HG02884 (cell line): ENCODE results near the gene LSG1.
A peak's percentile ranks its signal among the peaks of the same experiment; 100 is the strongest.

ENCODE experiments used
- ATAC-seq: cut with Tn5 transposase; IDR thresholded peaks from one replicate; pipeline ENCODE4 v1.9.1; 2021; ENCODE audit warnings: mild to moderate bottlenecking, moderate library complexity; ENCODE audit not compliant: unreplicated experiment

The LSG1 gene

DNA sequence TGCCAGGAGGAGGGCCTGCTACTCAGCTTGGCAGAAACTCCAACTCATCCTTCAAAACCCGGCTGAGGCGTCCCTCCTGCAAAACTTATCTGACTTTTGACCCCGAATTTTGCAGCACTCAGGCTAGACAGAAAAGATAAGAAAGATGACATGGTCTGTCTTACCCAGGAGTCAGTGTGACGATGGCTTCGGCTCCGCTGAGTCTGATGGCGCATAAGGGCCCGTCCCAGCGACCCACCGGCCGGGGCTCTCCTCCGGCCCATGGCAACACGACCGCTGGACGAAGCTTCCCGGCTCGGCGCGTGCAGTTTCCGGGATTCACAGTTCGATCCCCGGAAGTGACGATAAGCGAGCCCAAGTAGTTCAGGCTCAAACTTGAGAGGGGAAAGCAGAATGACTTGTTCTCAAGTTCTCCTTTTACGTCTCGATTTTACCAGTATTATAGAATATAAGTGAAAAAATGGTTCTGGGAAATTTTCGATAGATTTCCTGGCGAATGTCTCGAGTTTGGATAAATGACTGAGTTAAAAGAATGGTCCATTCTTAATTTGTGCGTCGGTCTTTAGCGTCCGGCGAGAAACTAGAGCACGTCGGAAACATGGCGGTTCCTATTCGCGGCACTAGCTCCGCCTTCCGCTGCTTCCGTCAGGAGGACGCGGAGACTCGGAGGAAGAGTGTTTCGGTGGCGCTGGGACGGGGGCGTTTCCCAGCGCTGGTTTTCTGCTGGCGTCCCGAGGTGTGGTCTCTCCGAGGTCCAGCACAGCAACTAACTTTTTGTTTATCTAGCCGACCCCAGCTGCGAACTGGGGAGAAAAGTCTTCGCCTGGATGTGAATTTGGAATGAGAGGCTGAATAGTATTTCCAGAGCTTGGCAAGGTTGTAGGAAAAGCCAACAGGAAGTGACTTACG lies at the start of gene LSG1:
Gene LSG1, minus strand, starts transcription at position 292 of the 909 bp plus-strand sequence. Its CDS starts 29 bp downstream, at position 263.
- peak; percentile 79 for ATAC-seq

DNA sequence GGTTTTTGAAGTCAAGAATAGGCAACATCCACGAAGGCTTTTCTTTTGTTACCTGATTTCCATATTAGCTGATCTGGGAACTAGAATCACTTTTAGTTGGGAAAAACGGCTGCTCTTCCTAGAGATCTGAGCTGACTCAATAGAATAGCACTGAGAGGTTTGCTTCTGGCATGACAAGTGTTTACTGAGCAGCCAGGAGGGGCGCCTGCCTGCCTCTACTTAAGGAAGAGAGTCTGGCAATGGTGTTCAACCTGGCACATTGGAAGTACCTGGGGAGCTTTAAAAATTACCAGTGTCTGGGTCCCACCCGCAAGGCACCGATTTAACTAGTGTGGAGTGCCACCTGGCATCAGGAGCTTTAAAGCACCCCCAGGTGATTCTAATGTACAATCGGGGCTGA lies 48.1 kb upstream of the LSG1 start:
- no peak for ATAC-seq

DNA sequence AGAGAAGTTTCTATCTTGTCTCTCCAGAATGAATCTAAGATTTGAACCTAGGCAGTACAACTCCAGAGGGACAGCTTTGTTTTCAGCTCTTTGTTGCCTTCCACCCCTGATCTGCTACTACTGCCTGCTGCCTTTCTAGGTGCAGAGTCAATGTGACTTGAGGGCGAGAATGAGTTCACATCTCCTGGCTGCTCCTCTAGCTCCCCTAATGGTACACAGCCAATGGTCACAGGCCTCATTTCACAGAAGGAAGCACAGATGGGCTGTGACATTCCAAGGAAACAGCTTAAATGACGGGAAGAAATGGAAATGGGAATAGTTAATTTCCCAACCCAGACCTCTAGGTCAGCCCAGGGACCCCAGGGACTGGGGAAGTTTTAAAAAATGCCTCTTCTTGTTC lies 46.1 kb upstream of the LSG1 start:
- no peak for ATAC-seq

DNA sequence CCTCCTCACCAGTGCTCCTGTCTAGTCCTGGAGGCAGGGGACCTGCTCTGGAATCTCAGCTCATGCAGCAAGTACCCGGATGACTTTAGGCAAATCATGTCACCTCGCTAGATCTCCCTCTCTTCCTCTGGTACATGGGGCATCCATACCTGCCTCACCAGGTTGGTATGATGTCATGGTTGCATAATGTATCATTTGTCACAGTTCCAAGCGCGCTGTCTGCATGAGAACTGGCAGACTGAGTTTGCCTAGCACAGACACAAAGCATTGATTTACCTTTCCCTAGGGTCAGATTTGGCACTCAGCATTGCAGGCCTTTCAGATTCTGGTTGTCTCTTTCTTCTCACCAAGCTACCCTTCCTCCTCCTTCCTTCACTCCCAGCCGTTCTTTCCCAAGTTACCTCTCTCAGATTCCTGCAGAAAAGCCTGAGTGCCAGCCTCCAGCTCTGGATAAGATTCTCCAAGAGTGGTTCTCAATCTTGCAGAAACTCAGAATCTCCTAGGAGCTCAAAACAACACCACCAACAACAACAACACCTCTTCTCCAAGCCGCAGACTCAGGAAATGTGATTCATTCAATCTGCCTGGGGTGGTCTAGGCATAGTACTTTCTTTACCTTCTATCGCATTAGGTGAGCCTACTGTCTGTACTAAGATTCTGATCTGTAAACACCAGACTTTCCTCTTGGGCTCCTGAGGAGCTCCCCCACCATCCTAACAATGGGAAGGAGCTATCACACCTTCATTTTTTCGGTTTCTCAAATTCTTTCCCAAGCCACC lies 43.2 kb upstream of the LSG1 start:
- ATAC-seq = no peak

DNA sequence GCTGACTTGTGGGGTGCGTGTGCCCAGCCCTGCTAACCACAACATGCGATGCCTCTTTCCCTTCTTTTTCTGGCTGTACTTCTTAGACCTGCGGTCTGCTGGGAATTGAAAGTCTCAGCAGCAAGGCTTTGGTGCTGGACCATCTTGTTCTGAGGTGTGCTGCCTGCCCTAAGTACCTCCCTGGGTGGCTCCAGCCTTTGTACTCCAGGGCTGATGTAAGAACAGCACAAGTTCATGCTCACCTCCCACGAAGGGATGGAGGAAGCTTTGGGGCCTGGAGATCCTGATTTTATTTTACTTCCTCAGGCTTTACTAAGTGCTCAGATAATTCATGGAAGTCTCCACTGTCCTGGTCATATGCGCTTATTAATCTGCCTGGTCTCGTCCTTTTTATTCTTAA lies 42.6 kb upstream of the LSG1 start:
- ATAC-seq = no peak

DNA sequence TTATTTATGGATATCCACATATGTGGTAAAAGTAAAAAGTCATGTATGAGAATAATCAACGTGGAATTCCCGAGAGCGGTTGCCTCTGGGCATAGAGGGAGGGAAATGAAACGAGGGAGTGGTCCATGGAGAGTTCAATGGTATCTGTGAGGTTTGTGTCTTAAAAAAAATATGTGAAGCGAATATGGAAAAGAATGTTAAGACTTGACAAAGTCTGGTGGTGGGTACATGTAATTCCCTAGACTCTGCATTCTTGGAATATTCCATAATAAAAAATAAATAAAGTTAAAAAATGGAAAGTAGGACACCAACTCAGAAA lies 42.1 kb upstream of the LSG1 start:
- ATAC-seq = no peak

DNA sequence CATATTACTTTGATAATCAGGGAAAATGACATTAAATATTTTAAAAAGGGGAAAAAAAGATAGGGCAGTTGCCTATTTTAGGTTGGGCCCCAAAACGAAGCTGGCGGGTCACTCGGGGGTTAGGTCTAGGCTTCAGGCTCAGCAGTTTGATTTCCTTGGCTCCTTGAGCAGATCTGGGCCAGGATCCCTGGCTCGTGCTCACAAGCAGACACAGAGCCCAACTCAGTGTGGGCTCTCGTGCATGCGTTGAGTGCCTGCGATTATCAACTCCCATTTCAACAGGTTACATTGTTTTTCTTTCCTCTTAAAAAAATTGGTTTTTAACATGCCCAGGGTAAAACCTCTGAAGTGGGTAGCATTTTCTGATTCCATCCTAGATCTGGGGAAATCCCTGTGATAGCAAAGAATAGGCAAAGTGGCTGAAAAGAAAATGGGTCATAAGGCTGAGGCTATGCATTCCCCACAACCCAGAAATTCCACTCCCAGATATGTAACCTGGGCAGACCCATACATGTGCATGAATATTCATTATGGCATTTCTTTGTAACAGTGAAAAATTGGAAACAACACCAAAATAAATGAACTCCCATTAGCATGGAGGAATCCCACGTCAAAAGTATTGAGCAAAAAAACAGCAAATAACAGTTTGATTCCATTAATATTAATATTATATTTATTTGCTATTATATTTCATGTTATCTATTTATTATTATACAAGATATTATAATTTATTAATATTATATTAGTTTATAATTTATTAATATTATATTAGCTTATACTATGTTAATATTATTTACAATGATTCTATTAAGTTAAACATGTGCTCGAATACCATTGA lies 41.5 kb upstream of the LSG1 start:
- no peak for ATAC-seq

DNA sequence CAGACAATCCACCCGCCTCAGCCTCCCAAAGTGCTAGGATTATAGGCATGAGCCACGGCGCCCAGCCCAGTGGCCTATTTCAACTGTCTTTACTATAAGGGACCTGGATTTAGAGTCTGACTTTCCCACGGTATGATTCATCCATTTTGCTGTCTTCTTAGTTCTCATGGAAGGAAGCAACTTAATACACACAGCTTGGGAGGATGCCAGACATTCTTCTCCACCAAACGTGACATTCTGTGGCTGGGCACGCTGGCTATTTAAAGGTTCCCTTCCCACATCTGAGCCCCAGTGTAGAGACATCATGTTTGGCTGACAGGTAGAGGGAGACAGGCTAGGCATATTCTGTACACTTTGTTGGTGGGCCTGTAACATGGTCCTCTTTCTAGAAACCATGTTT lies 39.9 kb upstream of the LSG1 start:
- ATAC-seq = no peak

DNA sequence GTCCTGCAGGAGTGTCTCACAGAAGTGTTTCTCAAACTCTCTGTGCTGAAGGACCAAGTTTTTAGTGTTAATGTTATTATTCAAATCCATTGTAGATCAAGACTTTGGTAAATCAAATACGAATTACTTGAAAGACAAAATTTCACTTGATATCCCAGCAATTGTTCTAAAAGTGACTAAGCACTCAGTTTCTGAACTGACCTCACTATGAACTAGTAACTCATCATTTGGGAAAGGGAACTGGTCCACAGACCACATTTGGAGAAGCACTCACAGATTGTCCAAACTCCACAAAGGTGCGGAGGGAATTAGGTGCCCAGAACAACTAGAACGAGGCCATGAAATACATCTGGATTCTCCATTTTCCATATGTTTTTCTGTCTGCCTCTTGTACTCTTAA lies 39.3 kb upstream of the LSG1 start:
- no peak for ATAC-seq

DNA sequence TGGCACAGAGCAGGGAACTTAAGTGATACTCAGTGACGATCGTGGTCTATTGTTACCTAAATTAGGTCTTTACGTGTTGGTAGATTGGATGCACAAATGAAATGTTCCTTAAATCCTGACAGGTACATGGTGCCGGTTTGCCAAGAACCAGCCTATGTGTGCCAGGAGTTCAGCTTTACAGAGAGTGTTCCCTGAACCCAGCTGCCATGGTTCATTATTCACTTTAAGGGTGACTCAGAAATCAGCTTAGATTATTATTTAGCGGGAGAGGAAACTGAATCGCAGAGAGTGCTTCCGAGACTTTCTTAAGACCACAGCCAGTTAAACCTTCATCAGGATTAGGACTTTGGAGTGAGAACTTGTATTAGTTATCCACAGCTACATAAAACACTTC lies 35.2 kb upstream of the LSG1 start:
- no peak for ATAC-seq

DNA sequence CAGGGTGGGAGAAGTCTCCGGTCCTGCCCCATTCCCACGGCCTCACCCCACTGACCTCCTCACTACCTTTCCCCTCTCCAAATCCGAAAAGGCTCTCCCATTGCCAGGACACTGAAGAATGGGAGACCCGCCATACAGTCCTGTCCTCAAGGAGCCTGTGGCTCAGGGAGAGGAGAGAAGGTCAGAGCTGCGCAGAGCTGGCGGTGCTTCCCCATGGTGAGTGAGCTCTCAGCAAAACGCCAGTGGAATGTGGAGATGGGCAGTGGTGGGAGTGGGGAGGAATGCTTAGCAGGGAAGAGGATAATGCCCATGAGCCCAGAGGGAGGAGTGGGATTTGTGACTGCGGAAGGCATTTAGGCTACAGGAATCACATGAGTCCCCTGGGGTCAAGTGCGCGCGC lies 33.8 kb upstream of the LSG1 start:
- ATAC-seq = no peak

DNA sequence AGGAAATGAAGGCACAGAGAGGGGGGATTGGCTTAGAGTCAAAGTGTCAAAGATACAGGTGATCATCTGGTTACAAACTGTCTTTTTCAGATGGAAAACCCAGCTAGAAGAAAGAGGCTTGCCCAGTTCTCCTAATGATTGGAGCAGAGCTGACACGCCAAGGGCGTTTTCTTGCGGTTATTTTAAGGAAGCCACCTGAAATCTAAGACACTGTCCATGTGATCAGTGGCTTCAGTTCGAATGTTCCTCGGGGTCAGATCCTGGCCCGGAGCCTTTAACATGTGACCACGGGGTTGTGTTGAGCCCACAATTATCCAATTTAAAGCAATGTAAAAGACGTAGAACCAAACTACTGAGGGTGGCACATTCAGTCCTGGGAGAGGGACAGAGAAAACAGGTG lies 33.2 kb upstream of the LSG1 start:
- no peak for ATAC-seq

DNA sequence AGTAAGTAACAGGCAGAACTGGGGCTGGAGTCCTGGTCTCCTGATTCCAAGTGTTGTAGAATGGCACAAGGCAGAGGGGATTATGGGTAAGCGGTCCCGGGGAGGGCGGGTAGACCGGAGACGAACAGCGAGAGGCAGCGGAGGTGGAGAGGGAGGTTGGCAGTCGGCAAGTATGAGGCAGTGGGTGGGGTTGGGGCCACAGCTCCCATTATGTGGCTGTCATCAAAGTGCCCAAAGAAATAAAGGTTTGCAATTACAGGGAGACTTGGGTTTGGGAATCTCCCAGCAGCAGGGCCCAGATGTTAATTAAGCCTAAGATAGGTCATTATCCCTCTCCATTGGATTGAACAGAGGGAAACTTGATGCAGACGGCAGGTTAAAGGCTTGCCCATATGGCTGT lies 30.6 kb upstream of the LSG1 start:
- no peak for ATAC-seq

DNA sequence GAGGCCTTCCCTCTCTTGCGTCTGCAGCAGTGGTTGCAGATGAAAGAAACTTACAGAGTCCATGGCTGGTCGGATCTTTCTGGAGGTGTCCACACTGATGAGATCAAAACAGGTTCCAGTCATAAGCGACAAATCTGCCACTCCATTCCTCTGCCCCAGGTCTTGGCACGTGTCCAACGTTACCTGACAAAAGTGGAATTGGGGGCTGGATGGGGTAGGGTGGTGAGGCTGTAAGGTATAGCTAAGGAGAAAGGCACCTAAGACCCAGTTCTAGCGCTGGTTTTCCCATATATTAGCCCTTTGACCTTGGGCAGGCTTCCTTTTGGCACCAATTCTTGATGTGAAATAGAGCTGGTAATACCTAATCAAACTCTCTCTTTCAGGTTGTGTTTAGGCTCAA lies 24.7 kb upstream of the LSG1 start:
- ATAC-seq = no peak

DNA sequence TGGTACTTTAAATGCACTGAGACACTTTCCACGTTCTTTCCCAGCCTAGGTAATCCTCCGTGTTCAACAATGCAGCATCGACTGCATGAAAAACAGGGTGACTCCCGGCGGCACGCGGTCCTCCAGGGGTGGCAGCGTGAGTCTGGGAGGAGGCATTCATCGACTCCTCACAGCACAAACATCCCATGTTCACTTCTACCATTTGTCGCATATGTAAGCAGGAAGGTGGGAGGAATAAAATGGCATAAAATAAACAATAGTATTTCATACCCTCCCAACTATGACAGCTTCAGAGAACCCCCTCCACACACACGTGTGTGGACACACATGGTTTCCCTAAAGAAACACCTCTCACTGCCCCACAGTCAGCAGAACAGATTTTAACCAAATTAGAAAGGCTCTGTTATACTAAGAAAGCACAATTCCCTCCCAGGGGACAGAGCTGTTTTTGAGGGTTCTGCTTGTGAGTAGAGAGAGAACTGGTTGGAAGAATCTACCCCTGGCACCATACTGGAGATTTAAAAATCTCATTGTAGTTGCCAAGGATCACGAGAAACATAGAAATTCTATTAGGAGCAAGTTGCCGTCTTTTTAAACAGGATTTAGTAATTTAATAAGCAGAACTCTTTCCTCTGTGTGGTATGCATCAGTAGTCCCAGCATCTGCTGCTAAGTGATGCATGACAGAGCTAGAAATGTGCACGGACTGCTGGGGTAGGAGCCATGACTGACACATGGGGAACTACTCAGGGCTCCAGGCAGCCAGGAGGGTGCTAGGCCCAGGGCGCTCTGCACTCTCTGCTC lies 19.7 kb upstream of the LSG1 start:
- ATAC-seq = peak; percentile 61

DNA sequence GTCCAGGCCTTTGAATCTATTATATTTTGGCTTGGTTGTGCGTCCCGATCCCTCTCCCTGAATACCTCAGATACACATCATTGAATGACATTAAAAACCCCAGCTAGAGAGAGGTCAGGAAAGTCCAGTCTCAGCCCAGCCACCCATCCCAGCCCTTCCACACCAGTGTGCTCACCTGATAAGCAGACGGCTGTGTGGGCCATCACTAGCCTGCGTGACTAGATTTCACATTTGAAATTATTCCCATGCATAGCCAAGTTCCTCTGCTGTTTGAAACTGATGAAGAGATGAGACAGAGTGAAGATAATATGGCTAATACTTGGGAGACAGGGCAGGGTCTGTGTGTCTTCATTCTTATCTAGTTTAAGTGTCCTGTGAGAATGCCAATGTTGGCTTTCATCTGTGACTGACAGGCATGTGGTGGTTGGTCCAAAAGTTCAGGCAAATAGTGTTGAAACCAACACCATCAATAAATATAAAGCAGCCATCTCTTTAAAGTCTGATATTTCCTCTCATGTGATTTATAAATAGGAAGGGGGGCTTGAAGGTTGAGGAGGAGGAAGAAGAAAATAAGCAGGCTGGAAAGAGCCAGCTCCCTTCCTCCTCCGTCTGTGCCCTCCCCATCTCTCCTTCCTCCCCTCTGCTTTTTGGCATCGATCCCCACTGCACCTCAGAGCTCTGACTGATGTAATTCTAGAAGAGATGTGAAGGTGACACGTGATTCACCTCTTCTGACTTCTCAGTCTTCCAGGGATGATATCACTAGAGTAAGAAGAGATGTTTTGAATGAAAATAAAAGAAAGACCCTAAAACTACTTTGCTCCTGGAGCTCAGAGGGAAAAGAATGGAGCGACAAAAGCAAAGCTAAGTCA lies 18.7 kb upstream of the LSG1 start:
- ATAC-seq = no peak

DNA sequence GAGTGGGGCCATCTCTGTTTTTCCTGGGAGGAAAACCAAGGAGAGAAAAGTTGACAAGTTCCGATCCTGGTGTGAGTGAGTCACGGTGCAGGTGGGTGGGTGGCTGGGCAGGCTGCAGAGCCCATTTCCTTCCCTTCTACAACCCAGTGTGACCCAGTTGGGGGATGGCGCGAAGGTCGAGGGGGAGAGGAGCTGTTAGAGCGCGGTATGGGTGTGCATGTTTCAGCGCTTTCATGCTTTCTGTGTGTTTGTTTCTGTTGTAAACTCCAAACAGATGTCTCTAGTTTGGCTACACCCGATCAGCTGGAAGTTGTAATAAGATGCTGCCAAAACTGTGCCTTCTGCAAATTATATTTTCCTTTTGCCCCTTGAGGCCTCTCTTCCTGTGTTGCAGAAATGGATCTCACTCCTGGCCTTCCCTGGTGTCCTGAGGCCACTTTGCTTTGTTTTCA lies 17.5 kb upstream of the LSG1 start:
- no peak for ATAC-seq

DNA sequence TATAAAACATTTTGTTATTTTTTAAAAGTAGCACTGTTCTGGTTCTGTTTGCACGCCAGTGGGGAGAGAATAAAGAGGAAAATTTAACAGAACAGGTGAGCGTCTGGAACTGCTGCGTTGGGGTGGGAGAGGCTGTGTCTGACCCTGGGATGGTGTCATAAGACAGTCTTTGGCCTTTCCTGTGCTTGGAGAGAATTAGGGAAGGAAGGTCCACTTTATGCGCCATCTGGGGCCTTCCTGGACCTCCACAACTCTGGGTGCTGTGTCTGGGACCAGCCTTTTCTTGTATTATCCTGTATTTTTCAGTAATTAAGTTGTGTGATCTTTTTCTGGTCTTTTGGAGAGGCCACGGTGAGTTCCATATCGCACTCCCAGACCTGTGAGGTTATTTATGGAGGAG lies 17.0 kb upstream of the LSG1 start:
- ATAC-seq = no peak

DNA sequence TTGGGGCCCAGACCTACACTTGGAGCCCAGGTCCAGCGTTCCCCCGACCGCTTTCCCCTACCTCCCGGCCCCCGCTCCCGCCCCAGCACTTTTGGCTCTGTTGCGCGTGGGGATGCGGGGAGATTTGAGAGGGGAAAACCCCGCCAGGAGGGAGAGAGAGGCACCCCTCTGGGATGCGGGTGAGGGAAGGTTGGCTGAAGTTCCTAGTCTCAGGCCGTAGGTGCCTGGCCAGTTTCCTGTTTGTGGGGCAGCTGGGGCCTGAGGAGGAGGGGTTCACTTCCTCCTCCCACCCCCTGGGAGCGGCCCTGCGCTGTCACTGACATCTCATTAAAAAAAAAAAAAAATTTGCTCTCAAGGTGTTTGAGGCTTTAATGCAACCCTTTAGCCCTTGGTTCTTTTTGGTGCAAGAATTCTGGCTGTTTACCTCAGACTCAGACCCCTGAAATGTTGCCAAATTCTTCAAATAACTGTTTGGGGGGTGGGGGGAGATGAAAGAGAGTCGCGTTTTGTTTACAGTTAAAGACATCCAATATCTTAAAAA lies 16.3 kb upstream of the LSG1 start:
- peak; percentile 26 for ATAC-seq
